HG02885 (cell line): ENCODE data around the gene PROM2.
"Not testable (repeated sequence)": the region's sequence is repeated elsewhere in the genome, so short reads cannot be mapped to it uniquely, and the experiment has no call there.

Experiments
- ATAC-seq: cut with Tn5 transposase; IDR thresholded peaks from one replicate; pipeline ENCODE4 v1.9.1; 2021; ENCODE audit warnings: mild to moderate bottlenecking; ENCODE audit not compliant: unreplicated experiment, poor library complexity

The PROM2 gene, protein sequence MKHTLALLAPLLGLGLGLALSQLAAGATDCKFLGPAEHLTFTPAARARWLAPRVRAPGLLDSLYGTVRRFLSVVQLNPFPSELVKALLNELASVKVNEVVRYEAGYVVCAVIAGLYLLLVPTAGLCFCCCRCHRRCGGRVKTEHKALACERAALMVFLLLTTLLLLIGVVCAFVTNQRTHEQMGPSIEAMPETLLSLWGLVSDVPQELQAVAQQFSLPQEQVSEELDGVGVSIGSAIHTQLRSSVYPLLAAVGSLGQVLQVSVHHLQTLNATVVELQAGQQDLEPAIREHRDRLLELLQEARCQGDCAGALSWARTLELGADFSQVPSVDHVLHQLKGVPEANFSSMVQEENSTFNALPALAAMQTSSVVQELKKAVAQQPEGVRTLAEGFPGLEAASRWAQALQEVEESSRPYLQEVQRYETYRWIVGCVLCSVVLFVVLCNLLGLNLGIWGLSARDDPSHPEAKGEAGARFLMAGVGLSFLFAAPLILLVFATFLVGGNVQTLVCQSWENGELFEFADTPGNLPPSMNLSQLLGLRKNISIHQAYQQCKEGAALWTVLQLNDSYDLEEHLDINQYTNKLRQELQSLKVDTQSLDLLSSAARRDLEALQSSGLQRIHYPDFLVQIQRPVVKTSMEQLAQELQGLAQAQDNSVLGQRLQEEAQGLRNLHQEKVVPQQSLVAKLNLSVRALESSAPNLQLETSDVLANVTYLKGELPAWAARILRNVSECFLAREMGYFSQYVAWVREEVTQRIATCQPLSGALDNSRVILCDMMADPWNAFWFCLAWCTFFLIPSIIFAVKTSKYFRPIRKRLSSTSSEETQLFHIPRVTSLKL

DNA sequence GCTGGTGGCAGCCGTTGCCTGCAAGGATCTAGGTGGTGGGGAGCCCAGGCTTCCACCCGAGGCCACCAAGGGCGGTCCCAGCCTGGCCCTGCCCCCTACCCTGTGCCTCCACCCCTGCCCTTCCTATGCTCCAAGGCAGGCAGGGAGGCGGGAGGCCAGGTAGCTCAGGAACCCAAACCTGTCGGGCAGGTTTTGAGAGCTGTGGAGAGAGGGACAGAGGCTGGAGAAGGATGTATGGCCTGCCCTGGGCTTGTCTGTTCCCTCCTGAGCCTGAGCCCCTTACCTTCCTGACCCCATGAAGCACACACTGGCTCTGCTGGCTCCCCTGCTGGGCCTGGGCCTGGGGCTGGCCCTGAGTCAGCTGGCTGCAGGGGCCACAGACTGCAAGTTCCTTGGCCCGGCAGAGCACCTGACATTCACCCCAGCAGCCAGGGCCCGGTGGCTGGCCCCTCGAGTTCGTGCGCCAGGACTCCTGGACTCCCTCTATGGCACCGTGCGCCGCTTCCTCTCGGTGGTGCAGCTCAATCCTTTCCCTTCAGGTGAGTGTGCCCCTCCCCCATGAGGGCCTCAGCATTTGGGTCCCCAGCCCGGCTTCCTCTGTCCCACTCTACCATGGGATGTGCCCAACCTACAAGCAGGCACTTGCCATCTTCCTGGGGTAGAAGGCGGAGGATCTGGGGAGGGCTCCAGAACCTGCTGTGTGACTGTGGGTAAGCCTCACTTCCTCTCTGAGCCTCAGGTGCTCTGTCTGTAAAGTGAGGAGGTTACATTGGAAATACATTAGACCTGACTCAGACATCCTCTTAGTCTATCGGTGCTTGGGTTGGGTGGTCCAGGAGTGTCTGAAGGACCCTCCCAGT lies at the start of gene PROM2:
Gene PROM2 (plus strand): TSS at position 159 of the 860 bp plus-strand sequence. CDS start 137 bp downstream, at position 296.
- ATAC-seq, result no peak

DNA sequence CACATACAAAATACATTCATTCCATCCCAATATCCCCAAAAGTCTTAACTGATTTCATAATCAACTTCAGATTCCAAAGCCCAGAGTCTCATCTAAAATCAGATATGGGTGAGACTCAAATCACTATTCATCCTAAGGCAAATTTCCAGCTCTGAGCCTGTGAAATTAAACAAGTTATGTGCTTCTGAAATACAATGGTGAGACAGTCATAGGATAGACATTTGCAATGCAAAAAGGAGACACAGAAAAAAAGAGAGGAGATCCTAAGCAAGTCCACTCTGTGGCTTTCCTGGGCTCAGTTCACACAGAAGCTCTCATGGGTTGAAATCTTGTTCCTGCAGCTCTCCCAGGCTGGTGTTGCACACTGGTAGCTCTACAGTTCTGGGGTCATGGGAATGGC lies 48.6 kb upstream of the PROM2 start:
- ATAC-seq, result no peak

DNA sequence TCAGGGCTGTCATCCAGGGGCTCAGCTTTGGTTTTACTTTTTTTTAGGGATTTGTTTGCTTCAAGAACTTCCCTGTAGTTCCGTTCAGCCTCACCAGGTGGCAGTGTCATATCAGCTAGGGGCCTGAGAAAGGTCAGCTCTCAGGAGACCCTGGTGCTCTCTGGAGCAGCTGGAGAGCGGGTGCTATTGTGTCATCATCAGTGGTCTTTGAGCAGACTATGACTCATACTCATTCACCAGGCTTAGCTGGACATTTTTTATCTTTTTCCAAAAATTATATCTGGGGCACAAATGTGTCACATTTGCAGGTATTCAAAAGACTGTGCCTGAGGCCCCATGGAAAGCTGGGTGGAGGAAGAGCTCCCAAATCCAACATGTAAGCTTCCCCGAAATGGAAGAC lies 42.5 kb upstream of the PROM2 start:
- peak; percentile 54 for ATAC-seq

DNA sequence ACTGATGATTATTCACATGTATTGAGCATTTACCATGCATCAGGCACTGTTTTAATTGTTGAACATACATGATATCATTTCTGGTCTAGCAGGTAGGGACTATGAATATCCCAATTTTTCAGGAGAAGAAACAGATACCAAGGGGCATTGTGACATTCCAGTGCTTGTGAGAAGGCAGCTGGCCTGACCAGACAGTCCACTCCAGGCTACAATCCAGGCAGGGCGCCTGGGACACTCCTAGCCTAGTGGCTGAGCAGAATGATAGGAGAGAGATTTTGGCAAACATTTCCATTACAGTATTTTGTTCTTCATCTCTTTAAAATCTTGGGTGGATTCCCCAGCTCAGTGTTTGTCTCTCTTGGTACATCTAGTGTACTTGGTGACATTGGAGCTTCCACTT lies 42.0 kb upstream of the PROM2 start:
- ATAC-seq, result no peak

DNA sequence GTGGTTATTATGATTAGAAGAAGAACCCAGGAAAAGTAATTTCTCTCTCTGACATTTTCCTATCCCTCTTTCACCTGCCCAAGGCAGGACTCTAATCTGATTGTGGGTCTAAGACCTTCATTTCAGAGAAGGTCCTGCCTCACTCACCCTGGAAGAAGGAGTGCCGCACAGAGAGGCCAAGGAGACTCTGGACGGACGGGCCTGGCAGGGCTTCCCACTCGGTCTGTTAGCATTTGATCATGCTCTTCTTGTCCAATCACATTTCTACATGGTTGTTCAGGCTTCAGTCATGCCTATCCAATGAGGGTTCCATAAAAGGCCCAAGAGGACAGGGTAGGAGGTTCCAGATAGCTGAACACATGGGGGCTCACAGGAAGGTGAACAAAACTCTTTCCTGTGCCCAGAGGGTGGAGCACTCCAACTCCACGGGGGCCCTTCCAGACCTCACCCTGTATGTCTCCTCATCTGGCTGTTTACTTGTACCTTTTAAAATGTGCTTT lies 39.9 kb upstream of the PROM2 start:
- no peak for ATAC-seq

DNA sequence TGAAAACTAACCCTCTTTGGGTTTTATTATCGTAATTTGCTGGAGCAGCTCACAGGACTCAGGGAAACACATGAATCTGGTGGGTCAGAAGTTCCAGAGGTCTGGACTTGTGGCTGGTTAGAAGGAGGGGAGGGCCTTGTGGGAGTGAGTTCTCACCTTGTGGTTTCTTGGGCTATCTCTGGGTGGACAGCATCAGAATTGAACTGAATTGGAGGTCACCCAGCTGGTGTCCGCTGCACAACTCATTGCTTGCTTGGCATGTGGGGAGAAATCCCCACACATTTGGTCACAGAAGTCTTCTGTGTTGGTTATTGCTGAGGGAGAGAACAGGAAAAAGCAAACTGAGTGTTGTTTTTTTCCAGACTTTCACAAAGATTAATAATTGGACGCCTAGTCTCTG lies 39.4 kb upstream of the PROM2 start:
- ATAC-seq, result no peak

DNA sequence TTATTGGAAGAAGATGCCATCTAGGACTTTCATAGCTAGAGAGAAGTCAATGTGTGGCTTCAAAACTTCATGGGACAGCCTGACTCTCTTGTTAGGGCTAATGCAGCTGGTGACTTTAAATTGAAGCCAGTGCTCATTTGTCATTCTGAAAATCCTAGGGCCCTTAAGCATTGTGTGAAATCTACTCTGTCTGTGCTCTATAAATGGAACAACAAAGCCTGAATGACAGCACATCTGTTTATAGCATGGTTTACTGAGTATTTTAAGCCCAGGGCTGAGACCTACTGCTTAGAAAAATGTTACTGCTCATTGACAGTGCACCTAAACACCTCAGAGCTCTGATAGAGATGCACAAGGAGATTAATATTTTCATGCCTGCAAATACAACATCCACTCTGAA lies 36.1 kb upstream of the PROM2 start:
- ATAC-seq, result no peak

DNA sequence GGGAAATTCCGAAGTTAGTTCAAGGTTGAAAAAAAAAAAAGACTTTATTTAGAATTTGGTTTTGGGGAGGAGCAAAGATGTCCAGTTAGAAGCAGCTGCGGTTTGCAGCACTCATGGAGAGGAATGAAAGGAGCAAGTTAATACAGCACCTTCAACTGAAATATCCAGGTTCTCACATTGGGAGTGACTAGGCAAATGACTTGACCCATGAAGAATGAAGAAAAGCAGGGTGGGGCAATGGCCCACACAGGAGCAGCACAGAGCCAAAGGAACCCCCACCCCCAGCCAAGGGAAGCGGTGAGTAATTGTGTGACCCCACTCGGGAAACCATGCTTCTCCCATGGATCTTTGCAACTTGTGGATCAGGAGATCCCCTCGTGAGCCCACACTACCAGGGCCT lies 34.2 kb upstream of the PROM2 start:
- no peak for ATAC-seq

DNA sequence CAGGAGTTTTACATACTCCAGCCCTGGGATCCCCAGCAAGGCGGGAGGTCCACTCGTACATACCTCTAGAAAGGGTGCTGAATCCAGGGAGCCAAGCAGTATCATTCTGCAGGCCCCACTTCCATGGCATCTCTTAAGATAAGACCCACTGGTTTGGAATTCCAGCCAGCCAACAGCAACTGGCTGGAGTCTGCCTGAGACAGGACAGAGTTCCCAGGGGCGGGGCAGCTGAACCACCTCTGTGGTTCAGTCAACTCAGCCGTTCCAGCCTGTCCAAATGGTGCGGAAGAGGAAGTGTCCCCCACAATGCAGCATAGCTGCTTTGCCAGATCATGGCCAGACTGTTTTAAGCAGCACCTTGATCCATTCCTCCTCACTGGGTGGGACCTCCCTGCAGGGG lies 33.7 kb upstream of the PROM2 start:
- no peak for ATAC-seq

DNA sequence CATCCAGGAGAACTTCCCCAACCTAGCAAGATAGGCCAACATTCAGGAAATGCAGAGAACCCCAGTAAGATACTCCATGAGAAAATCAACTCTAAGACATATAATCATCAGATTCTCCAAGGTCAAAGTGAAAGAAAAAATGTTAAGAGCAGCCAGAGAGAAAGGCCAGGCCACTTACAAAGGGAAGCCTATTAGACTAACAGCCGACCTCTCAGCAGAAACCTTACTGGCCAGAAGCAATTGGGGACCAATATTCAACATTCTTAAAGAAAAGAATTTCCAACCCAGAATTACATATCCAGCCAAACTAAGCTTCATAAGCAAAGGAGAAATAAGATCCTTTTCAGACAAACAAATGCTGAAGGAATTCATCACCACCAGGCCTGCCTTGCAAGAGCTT lies 32.2 kb upstream of the PROM2 start:
- ATAC-seq, result not testable (repeated sequence)

DNA sequence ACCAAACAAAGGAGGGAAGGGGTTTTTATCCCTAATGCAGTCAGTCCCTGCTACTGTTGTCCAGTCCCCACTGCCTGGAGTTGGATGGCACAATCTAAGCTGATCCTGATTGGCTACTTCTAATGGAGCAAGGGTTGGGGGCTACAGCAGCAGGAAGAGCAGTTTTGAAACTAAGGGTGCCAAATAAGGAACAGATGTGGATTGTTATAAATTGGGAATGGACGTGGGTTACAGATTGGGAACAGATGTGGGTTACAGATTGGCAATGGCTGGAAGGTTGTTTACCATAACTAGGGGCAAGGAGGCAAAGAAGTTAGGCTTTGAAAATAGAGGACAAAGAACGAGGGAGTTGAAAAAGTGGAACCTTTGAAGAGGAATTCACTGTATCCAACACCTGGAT lies 16.0 kb upstream of the PROM2 start:
- ATAC-seq, result no peak

DNA sequence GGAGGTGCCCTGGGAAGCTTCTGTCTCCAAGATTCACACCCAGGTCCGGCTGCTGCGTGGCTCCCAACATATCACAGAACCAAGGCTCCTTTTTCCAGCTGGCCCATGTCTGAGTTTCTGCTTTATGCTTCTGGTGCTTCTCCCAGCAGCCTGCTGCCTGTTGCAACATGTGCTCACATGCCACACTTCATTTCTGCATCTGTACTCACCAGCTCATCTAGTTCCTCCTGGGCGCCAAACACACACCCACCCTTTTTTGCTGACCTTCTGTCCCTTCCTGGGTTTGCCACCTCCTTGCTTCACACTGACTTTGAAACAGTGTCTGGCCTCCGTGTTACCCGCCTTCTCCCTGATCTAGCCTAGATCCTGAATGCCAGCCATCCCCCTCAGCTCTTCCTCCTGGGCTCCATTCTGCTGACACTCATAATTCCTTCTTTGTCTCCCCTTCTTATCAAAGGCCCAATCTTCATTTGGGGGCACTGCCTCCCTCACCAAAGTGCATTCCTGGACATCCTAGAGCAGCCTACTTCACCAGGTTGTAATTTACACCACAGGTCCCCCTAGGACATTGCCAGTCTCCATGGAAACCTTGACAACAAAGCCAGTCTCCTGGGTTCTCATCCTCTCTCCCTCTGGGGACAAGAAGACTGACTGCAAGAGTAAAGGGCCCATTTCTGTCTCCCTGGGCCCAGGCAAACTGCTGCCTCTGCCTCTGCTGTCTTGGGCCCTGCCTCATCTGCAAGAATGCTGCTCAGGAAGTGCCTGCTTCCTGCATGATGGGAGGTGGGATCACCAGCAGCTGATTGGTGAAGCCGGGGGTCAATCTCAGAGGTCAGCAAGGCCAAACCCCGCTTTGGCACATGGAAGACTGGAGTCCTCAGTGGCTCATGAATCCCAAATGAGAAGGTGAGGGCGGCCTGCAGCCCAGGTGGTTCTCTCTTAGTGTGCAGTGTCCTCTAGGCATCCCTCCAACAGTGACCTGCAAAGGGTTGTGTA lies 13.9 kb upstream of the PROM2 start:
- no peak for ATAC-seq

DNA sequence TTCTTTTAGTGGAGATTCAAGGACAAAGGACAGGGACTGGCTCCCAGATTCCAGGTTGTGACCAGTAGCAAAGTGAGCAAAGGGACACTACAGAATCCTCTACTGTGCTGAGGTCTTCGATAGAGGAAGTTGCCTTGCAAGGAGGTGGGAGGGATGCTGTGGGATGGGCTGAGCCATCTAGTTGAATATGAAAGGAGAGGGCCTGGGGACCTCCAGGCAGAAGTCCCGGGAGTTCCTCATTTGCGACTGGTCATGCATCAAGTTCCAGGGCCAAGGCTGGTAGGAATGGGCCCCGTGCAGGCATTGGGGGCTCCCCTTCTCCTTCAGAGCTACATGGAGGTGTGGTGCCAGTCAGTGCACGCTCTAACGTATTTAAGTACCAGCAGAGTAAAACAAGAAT lies 12.6 kb upstream of the PROM2 start:
- ATAC-seq, result no peak

DNA sequence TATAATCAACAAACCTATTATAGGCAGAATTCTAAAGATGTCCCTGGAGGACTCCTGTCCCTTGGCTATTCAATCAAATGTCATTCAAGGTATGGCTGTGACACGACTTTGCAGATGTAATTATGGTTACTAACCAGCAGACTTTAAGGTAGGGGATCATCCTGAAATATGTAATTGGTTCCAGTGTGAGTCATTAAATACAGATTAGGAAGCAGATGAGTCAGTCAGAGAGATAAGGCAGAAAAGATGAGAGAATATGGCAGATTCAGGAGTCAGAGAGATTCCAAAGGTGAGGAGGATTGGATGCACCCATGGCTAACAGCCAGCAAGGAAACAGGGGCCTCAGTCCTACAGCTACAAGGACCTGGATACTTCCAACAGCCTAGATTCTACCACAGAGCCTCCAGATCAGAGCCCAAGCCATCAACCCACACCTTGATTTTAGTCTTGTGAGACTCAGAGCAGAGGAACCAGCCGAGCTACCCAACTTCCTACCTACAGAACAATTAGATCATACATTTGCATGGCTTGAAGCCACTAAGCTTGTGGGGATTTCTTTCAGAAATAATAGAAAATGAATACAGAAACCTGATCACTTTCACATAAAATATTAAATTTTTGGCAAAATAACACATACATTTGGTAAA lies 11.2 kb upstream of the PROM2 start:
- ATAC-seq, result no peak

DNA sequence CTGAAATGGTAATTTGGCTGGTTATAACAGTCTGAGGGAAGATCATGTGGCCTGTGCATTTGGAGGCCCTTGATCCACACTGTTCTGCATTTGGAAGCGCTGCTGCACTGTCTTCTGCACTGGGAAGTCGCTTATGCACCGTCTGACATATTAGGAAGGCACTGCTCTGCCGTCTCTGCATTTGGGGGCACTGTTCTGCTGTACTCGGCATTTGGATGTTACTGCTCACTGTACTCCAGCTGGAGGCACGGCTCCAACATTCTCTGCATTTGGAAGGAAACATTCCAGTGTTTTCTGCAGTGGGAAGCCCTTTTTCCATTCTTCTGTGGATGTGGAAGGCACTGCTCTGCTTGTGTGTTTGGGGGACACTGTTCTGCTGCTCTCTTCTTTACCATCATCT lies 9.6 kb upstream of the PROM2 start:
- ATAC-seq, result no peak

DNA sequence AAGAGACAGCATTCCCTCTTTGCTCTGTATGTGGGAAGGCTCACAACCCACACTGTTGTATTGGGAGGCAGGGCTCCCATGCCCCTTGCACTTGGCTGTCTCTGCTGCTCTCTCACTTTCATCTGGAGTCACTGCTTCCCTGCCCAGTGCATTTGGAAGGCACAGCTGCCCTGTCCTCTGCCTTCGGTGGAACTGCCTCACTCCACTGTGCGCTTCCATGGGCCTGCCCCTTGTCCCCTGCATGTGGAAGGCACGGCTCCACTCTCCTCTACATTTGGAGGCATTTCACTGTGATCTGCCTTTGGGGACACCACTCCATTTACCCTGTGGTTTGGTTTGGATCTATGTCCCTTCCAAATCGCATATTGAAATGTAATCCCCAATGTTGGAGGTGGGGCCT lies 9.1 kb upstream of the PROM2 start:
- no peak for ATAC-seq

DNA sequence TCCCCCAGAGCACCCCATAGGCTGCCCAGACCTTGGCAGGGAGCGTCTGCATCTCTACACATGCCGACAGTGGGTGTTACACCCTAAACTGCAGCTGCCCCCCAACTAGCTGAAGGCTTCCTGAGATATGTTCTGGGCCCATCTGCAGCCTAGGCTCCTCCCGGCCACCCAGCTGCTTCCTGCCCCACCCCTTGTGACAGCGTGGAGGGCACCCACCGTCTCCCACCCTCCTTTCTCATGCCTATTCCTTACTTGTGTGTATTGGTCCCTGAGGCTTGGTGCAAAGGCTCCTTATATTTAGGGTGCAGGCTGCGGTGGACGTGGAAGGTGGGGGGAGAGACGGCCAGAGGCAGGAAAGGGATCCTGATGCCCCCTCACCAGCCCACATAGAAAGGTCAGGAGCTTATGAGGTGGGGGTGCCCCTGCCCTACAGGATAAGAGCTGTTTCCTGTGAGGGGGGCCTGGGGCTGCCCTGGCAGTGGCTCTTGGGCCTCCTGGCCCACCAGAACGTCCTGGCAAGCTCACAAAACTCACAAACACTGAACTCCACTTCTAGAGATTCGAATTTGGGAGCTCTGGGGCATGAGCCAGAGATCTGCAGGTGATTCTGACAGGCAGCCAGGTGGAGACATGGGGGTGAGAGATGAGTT lies 7.3 kb upstream of the PROM2 start:
- ATAC-seq, result no peak

DNA sequence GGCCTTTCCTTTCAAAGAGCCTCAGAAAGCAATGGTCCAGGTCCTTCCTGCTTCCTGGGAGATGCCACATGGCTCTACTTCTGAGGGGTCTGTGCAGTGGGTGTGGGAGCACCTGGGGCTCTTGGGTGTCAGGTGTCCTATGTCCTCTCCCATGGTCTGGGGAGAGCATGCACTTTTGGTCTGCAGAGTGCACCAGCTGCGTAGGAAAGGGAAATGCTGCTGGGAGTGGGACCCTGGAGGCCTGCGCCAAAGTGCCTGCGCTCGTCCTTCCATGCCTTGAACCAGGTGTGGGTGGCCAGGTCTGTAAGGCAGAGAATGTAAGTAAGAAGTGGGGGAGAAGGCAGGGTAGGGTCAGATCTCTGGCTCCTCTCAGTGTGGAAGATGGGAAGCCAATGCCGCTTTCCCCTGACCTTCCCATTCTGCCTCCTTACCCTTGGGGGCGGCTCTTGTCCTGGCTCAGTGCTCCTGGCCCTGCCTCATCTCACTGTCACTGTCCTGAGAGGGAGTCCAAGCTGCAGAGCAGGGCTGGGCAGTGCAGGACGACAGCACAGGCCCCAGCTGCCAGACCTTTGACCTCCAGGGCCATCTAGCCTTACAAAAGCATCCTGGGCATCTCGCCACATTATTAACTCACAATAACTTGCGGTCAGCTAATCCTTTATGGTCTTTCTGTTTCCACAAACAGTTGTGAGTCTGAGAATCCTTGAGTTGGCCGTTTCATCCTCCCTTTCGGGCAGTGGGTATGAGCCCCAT lies 6.6 kb upstream of the PROM2 start:
- no peak for ATAC-seq
